Measurements from ENCODE around the gene ZNF235. TPM values are rescaled to one million over a fixed set of nuclear protein-coding genes. Genes with fewer than 3 reads are reported as not detected.

Gene ZNF235
- total and polyA plus RNA-seq, 4 donors: 0.96 to 5.3 (median 2.1) TPM

DNA sequence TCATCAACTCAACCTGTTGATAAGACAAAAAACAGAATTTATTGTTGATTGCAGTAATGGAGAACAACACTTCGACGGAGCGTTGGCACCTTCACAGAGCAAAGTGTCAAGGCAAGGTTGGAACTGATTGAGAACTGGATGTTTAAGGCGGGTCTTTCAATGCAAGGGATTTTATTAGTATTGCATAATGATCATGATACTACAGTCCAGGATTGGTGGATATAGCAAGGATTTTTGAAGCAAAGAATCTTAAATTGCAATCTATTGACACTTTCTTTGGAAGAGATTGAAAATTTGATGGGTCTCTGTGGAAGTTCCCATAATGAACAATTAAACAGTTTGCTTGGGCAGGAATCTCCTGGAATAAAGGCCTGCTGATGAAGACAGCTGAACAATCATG is 632 bp upstream of the ZNF235 start:
- Histone ChIP-seq H3K27me3 (ENCODE audit: control insufficient read depth in 4 of 4, insufficient read depth in 4 of 4, low read length in 3 of 4) (no peaks in the 10 kb centered on the region), H3K9me3 (ENCODE audit: control insufficient read depth in 4 of 4, low read length in 3 of 4) (peaks cover 10 to 29% (median 16%) of the 10 kb centered on the region in 4 donors), H3K4me1 (ENCODE audit: control insufficient read depth in 4 of 4, insufficient read depth in 4 of 4, low read length in 3 of 4) (peaks cover 3 to 14% (median 9%) of the 10 kb centered on the region in 4 donors), H3K4me3 (ENCODE audit: low read depth in 1 of 3, low read length in 3 of 3) (peak overlapping the region in 2 of 3 donors; percentile 94), H3K36me3 (ENCODE audit: control insufficient read depth in 4 of 4, insufficient read depth in 3 of 4, low read depth in 1 of 4, low read length in 3 of 4) (peaks cover 4 to 11% (median 7%) of the 10 kb centered on the region in 4 donors), H3K9ac (ENCODE audit: low read depth in 1 of 2, low read length in 2 of 2) (no peak overlapping the region), H3K27ac (ENCODE audit: low read depth in 1 of 2, low read length in 2 of 2) (no peak overlapping the region)
- WGBS: 89% methylated on average over 4 of the region's 4 CpGs
- no peak for DNase-seq (ENCODE audit: low spot score)
- TF ChIP-seq SP1 (IDR thresholded peaks at IDR 0.05) (no peak), HNF4G (IDR thresholded peaks at IDR 0.05) (no peak), NR2F2 (IDR thresholded peaks at IDR 0.05) (no peak), FOXA2 (IDR thresholded peaks at IDR 0.05) (no peak), CTCF (IDR thresholded peaks at IDR 0.05; ENCODE audit: low read depth, low read length, missing input control) (no peak), ZBTB33 (IDR thresholded peaks at IDR 0.05) (no peak), FOXA1 (IDR thresholded peaks at IDR 0.05) (no peak), GABPA (IDR thresholded peaks at IDR 0.05 in 1 of 2, conservative IDR thresholded peaks at IDR 0.05 in 1 of 2) (no peak), YY1 (IDR thresholded peaks at IDR 0.05) (no peak), RAD21 (IDR thresholded peaks at IDR 0.05) (no peak), RXRA (IDR thresholded peaks at IDR 0.05) (no peak), EGR1 (IDR thresholded peaks at IDR 0.05; ENCODE audit: low read depth in 2 of 2) (no peak), ATF3 (IDR thresholded peaks at IDR 0.05) (no peak), MAX (IDR thresholded peaks at IDR 0.05) (no peak), JUND (IDR thresholded peaks at IDR 0.05) (no peak), HNF4A (conservative IDR thresholded peaks at IDR 0.05) (no peak), TAF1 (conservative IDR thresholded peaks at IDR 0.05) (no peak)
- TF ChIP-seq, protein P1, sequence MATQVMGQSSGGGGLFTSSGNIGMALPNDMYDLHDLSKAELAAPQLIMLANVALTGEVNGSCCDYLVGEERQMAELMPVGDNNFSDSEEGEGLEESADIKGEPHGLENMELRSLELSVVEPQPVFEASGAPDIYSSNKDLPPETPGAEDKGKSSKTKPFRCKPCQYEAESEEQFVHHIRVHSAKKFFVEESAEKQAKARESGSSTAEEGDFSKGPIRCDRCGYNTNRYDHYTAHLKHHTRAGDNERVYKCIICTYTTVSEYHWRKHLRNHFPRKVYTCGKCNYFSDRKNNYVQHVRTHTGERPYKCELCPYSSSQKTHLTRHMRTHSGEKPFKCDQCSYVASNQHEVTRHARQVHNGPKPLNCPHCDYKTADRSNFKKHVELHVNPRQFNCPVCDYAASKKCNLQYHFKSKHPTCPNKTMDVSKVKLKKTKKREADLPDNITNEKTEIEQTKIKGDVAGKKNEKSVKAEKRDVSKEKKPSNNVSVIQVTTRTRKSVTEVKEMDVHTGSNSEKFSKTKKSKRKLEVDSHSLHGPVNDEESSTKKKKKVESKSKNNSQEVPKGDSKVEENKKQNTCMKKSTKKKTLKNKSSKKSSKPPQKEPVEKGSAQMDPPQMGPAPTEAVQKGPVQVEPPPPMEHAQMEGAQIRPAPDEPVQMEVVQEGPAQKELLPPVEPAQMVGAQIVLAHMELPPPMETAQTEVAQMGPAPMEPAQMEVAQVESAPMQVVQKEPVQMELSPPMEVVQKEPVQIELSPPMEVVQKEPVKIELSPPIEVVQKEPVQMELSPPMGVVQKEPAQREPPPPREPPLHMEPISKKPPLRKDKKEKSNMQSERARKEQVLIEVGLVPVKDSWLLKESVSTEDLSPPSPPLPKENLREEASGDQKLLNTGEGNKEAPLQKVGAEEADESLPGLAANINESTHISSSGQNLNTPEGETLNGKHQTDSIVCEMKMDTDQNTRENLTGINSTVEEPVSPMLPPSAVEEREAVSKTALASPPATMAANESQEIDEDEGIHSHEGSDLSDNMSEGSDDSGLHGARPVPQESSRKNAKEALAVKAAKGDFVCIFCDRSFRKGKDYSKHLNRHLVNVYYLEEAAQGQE (IDR thresholded peaks at IDR 0.05): no peak
